Fibroblast of the aortic adventitia (primary cell): ENCODE measurements around the gene PHLDB2. TPM values are rescaled to one million over a fixed set of nuclear protein-coding genes. Genes with fewer than 3 reads are reported as not detected.

Experiments used
- DNase-seq: peaks from one replicate; pipeline ENCODE4 v3.0.0-alpha.2; 2010; ENCODE audit warnings: low read depth
- H3K4me3 ChIP-seq: 2 replicates; pipeline ENCODE4 v1.5.1; 2011; ENCODE audit warnings: low read depth, mild to moderate bottlenecking, control low read depth, low read length, moderate library complexity
- CTCF ChIP-seq: IDR thresholded peaks from 2 replicates; pipeline ENCODE4 v1.5.1; 2011; ENCODE audit warnings: mild to moderate bottlenecking, low read length, control low read depth, inconsistent platforms; ENCODE audit not compliant: insufficient read depth
- total RNA-seq: library from RNA; depleted of rRNA; stranded (reverse); fragments of >200 nt; gene quantifications from 2 replicates; pipeline ENCODE4 v1.2.3, GENCODE V29; 2012; ENCODE audit warnings: low replicate concordance

PHLDB2 gene
- total RNA-seq, 1 donor: 79.2 TPM

DNA sequence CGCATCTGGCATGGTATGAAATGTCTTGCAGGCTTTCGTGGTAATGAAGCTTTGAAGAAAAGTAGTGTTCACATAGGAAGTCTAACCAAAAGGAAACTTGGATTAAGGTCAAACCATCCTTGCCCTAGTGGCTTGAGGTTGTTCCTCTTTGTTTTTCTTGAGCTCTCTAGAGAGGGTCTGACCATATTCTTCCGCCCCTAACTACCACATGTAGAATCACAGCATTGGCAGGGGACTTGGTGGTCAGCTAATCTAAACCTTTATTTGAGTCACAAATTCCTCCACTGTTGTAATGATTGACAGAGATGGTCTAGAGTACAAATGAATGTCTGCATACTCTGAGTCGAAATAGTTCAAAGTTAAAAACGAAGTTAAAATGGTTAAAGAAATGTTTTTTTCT is 39.1 kb upstream of the PHLDB2 start:
- no peak for TF ChIP-seq CTCF
- no peak for DNase-seq
- H3K4me3 ChIP-seq: no peak overlapping the region

GRCh38 chr3:111820651-111821050 is 38.4 kb upstream of the PHLDB2 start:
- TF ChIP-seq CTCF: no peak
- H3K4me3 ChIP-seq: no peak overlapping the region
- no peak for DNase-seq

DNA sequence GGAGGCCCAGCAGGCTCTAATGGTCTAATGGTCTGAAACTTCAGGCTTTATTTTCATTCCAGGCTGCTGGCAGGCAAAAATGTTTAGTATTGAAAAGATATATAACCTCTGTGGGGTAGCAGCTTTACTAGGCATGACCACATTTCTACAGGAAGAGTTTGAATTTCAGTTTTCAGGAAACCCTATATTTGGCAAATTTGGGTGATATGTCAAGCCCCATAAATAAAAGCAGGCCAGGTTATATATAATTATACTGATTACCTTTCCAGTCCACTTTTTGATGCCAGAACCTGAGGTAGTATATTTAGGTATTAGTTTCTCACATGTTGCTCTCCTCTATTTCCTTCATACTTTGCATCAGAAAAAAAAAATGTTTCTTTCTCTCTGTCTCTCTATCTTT is 37.2 kb upstream of the PHLDB2 start:
- no peak for DNase-seq
- H3K4me3 ChIP-seq: no peak overlapping the region
- no peak for TF ChIP-seq CTCF

DNA sequence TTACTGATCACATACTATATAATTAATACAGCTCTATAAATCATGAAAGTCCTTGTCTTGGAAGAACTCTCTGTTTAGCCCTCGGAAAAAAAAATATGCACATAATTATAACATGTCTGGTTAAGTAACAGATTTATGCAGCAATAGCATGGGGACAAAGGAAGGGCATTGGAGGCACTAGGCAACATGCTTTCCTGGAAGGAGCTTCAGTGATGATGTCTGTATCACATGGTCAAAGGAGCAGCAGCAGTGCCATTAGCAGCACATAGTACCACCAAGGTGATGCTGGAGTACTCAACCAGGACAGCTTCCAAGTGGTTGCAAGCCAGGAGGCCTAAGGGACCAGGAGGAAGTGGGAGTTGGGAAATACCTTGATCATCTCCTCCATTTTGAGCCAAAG is 36.3 kb upstream of the PHLDB2 start:
- TF ChIP-seq CTCF: no peak
- H3K4me3 ChIP-seq: no peak overlapping the region
- DNase-seq: no peak

DNA sequence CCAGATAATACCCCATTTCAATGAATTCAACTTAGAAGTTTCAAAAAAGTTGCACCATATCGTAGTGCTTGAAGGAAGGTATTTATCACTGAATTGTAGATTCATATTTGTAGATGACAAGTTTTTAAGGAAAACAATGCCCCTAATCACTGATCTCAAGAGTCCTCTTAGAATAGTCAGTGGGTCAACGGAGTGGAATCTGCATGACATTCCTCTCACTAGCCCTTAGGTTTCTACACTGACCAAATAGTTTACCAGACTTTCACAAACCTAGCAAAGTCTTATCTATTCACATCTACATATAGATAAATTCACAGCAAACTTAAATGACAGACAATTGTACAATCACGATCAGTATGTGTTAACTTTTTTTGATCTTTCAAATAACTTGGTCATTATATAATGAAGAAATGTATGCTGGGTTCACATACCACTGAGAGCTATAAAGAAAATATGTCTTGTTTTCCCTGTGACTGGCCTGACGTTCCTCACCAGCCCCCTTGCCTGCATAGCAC is 35.7 kb upstream of the PHLDB2 start:
- no peak for TF ChIP-seq CTCF
- no peak overlapping the region for H3K4me3 ChIP-seq
- DNase-seq: no peak

DNA sequence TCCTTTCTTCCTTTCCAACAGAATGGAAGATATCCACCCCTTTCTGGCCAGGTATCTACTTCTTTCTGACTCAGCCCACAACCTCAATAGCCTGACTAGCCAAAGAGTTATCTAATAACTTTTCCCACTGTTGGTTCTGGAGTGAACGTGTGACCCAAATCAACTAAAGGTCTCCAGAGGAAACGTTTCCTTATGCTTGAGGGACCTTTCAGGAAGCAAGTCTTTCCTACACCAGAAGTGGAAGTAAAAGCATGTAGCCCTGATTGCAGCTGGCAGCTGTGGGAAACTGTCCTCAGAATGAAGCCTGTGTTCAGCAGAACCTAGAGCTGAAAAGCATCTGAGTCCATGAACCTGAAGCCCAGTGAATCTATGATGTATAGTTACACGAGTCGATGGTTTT is 34.7 kb upstream of the PHLDB2 start:
- TF ChIP-seq CTCF: no peak
- H3K4me3 ChIP-seq: no peak overlapping the region
- DNase-seq: no peak

- H3K4me3 ChIP-seq: no peak overlapping the region
- DNase-seq: no peak
- no peak for TF ChIP-seq CTCF
Observed at GRCh38 chr3:111827871-111828270, 31.2 kb upstream of the PHLDB2 start.
